HEK293 (cell line): ENCODE measurements around the gene ANKRD11.
A peak's percentile ranks its signal among the peaks of the same experiment; 100 is the strongest.

Experiments
- GLI4 ChIP-seq: fragments of 450-650 bp; formaldehyde crosslinking; IDR thresholded peaks from 2 replicates; pipeline ENCODE4 v1.5.1; 2016; ENCODE audit warnings: missing biosample characterization, missing genetic modification characterization
- HOXD13 ChIP-seq: sonication (generic); formaldehyde crosslinking; IDR thresholded peaks from 2 replicates; pipeline ENCODE4 v1.8.0; 2022; ENCODE audit warnings: missing genetic modification reagents, borderline replicate concordance
- INSM2 ChIP-seq: fragments of 450-650 bp; formaldehyde crosslinking; IDR thresholded peaks from 2 replicates; pipeline ENCODE4 v1.5.1; 2016; ENCODE audit warnings: missing biosample characterization, missing genetic modification characterization
- KLF1 ChIP-seq: fragments of 450-650 bp; formaldehyde crosslinking; IDR thresholded peaks from 2 replicates; pipeline ENCODE4 v1.5.1; 2016; ENCODE audit warnings: missing biosample characterization, missing genetic modification characterization
- KLF10 ChIP-seq: fragments of 450-650 bp; IDR thresholded peaks from 2 replicates; pipeline ENCODE4 v1.5.1; 2018; ENCODE audit warnings: missing biosample characterization, mild to moderate bottlenecking, missing genetic modification characterization
- PATZ1 ChIP-seq: fragments of 450-650 bp; formaldehyde crosslinking; IDR thresholded peaks from 2 replicates; pipeline ENCODE4 v1.5.1; 2016; ENCODE audit warnings: missing biosample characterization, missing genetic modification characterization
- PRDM1 ChIP-seq: fragments of 450-650 bp; formaldehyde crosslinking; IDR thresholded peaks from 2 replicates; pipeline ENCODE4; 2016; ENCODE audit warnings: missing biosample characterization, missing genetic modification characterization
- PRDM4 ChIP-seq: fragments of 450-650 bp; formaldehyde crosslinking; IDR thresholded peaks from 2 replicates; pipeline ENCODE4 v1.5.1; 2017; ENCODE audit warnings: missing biosample characterization, missing genetic modification characterization
- SCRT1 ChIP-seq: fragments of 450-650 bp; formaldehyde crosslinking; IDR thresholded peaks from 2 replicates; pipeline ENCODE4 v1.5.1; 2016; ENCODE audit warnings: missing biosample characterization, missing genetic modification characterization, borderline replicate concordance
- ZBTB20 ChIP-seq: fragments of 450-650 bp; formaldehyde crosslinking; IDR thresholded peaks from 2 replicates; pipeline ENCODE4 v1.5.1; 2016; ENCODE audit warnings: missing biosample characterization, missing genetic modification characterization
- ZNF140 ChIP-seq: fragments of 450-650 bp; formaldehyde crosslinking; IDR thresholded peaks from 2 replicates; pipeline ENCODE4 v1.5.1; 2016; ENCODE audit warnings: missing biosample characterization, missing genetic modification characterization
- ZNF155 ChIP-seq: fragments of 450-650 bp; formaldehyde crosslinking; IDR thresholded peaks from 2 replicates; pipeline ENCODE4 v1.5.1; 2016; ENCODE audit warnings: missing biosample characterization, missing genetic modification characterization
- ZNF157 ChIP-seq: fragments of 450-650 bp; formaldehyde crosslinking; IDR thresholded peaks from 2 replicates; pipeline ENCODE4 v1.5.1; 2016; ENCODE audit warnings: missing biosample characterization, missing genetic modification characterization
- ZNF19 ChIP-seq: fragments of 450-650 bp; formaldehyde crosslinking; IDR thresholded peaks from 2 replicates; pipeline ENCODE4; 2016; ENCODE audit warnings: missing biosample characterization, missing genetic modification characterization, low read depth
- ZNF23 ChIP-seq: fragments of 450-650 bp; formaldehyde crosslinking; IDR thresholded peaks from 2 replicates; pipeline ENCODE4 v1.5.1; 2016; ENCODE audit warnings: missing biosample characterization, missing genetic modification characterization, borderline replicate concordance
- ZNF24 ChIP-seq: fragments of 450-650 bp; formaldehyde crosslinking; IDR thresholded peaks from 2 replicates; pipeline ENCODE4 v1.5.1; 2016; ENCODE audit warnings: missing biosample characterization, missing genetic modification characterization
- ZNF280C ChIP-seq: fragments of 450-650 bp; formaldehyde crosslinking; IDR thresholded peaks from 2 replicates; pipeline ENCODE4 v1.5.1; 2016; ENCODE audit warnings: missing biosample characterization, missing genetic modification characterization
- ZNF335 ChIP-seq: fragments of 450-650 bp; formaldehyde crosslinking; conservative IDR thresholded peaks from 2 replicates; pipeline ENCODE4 v1.5.1; 2016; ENCODE audit warnings: missing biosample characterization, missing genetic modification characterization
- ZNF341 ChIP-seq: fragments of 450-650 bp; formaldehyde crosslinking; IDR thresholded peaks from 2 replicates; pipeline ENCODE4; 2016; ENCODE audit warnings: low read depth, missing biosample characterization, missing genetic modification characterization
- ZNF449 ChIP-seq: fragments of 450-650 bp; formaldehyde crosslinking; IDR thresholded peaks from 2 replicates; pipeline ENCODE4 v1.5.1; 2017; ENCODE audit warnings: missing biosample characterization, mild to moderate bottlenecking, missing genetic modification characterization, moderate library complexity
- ZNF488 ChIP-seq: fragments of 450-650 bp; formaldehyde crosslinking; IDR thresholded peaks from 2 replicates; pipeline ENCODE4 v1.5.1; 2016; ENCODE audit warnings: missing biosample characterization, missing genetic modification characterization
- ZNF600 ChIP-seq: fragments of 450-650 bp; formaldehyde crosslinking; IDR thresholded peaks from 2 replicates; pipeline ENCODE4 v1.5.1; 2016; ENCODE audit warnings: missing biosample characterization, missing genetic modification characterization
- ZNF664 ChIP-seq: fragments of 450-650 bp; formaldehyde crosslinking; IDR thresholded peaks from 2 replicates; pipeline ENCODE4 v1.5.1; 2016; ENCODE audit warnings: missing biosample characterization, missing genetic modification characterization
- ZNF704 ChIP-seq: fragments of 450-650 bp; formaldehyde crosslinking; IDR thresholded peaks from 2 replicates; pipeline ENCODE4 v1.5.1; 2016; ENCODE audit warnings: missing biosample characterization, missing genetic modification characterization
- ZSCAN4 ChIP-seq: fragments of 450-650 bp; formaldehyde crosslinking; IDR thresholded peaks from 2 replicates; pipeline ENCODE4 v1.5.1; 2017; ENCODE audit warnings: missing biosample characterization, missing genetic modification characterization

Gene ANKRD11

GRCh38 chr16:89478576-89479221 lies 11.7 kb downstream of the ANKRD11 start (continued):
- TF ChIP-seq PRDM4 (no peak), ZNF341 (tag by site-specific recombination) (no peak), ZNF704 (tag by site-specific recombination) (no peak), ZNF335 (tag by site-specific recombination) (no peak), KLF1 (tag by site-specific recombination) (no peak), KLF10 (peak; percentile 82), ZNF449 (tag by site-specific recombination) (no peak), ZNF157 (tag by site-specific recombination) (no peak), ZNF664 (no peak), ZNF19 (no peak), PATZ1 (peak; percentile 43), GLI4 (tag by site-specific recombination) (no peak), ZNF280C (tag by site-specific recombination) (no peak), ZNF488 (no peak), ZNF155 (tag by site-specific recombination) (no peak), ZBTB20 (tag by site-specific recombination) (no peak), ZNF23 (tag by site-specific recombination) (no peak), INSM2 (tag by site-specific recombination) (no peak), ZNF600 (tag by site-specific recombination) (peak; percentile 57), ZNF140 (tag by site-specific recombination) (no peak), ZNF24 (no peak), HOXD13 (CRISPR knock-in tag) (no peak), SCRT1 (0 out of 2 replicates have a peak, but pooled peaks have one; percentile 22), PRDM1 (tag by site-specific recombination) (peak; percentile 96), ZSCAN4 (tag by site-specific recombination) (no peak)
